Esophagus mucosa (tissue), 1 donor: ENCODE results near the gene CTNNBL1. TPM values are rescaled to one million over a fixed set of nuclear protein-coding genes. Genes with fewer than 3 reads are reported as not detected.

Experiments
- ATAC-seq: fragments of 200-7000 bp; cut with Tn5 transposase; one replicate; pipeline ENCODE4 v1.9.1; 2020
- total RNA-seq: library from RNA; stranded (reverse); gene quantifications from one replicate; pipeline ENCODE4 v1.2.4, GENCODE V29; 2023
- donor health status: DM: yes; HTN: yes; CAD: no.

CTNNBL1 gene
- total RNA-seq, 1 donor from 2014 or later, result 38.7 TPM

- ATAC-seq, result no peak
Measured at GRCh38 chr20:37859406-37860171, 165.8 kb downstream of the CTNNBL1 start.

- ATAC-seq, result no peak
Measured at GRCh38 chr20:37863289-37863688, 169.5 kb downstream of the CTNNBL1 start.

GRCh38 chr20:37864298-37864697 lies 170.5 kb downstream of the CTNNBL1 start:
- ATAC-seq, result no peak

DNA sequence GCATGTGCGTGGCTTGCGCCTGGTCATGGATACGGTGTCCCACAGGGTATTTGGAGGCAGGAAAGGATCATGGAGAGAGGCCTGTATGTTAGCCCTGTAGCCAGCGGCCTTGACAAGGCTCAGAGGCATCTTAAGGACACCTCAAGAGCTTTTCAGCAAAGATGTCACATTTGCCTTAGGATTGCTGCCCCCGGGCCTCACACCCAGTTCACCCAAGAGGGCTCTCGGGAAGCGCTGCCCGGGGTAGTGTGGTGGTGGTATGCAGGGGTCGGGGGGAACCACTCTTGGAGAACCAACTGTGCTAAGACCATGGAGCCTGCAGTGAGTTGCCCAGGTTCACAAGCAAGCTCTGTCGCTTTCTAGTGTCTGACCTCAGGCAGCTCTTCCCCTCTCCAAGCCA lies 172.2 kb downstream of the CTNNBL1 start:
- ATAC-seq, result no peak

DNA sequence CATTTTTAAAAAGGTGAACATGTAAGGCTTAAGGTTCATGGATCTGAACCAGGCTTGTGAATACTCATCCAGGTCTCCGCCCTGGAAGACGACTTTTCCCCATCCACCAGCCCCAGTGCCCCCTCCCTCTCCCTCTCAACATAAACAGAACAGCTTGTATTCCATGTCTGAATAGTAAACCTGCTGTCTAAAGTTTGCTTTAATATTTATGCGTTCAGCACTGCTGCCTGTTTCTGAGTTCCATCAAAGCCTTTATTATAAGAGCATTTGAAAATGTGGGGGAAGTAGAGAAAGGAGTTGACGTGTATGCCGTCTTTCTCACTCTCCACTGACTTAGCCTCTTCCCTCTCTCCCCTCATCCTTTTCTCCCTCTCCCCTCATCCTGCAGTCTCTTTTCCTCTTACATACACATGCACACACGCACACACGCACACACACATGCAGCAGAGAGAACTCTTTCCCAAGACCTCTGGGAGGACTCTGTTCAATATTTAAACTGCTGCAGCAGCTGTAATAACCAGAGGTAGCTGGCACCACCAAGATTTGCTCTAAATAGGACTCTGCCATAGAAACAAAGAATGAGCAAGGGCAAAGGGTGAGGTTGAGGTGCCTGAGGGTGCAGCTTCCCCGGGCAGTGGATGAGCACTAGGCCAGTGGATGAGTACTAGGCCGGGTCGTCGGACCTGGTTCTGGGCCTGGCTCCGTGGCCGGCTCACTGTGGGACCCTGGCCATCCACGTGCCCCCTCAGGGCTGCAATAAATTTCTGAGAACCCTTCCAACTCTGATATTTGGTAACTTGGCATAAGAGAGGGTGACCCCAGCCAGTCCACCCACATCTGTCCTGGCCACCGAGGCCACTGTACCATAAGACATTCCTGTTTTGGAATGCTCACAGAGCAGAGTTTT lies 173.7 kb downstream of the CTNNBL1 start:
- no peak for ATAC-seq

DNA sequence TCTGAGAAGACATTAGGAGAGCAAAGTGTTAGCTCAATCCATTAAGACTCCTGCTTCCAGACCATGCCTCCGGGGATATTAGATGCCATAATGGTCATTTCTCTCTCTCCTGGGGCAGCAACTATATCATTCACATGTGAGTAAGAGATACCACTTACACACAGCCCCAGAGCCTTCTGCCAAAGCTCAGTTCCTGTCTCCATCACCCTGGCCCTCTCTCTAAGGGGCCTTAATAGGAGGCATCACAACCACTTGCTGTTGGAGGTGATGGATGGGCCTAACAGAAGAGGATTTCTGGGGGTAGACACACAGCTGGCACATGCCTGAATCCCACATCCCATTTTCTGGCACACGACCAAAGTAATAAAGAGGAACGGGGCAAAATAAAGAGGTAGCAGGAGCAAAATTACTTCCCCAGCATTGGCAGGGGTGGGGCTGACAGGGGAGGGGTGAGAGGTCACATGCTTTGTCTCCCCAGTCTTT lies 175.1 kb downstream of the CTNNBL1 start:
- ATAC-seq, result no peak

DNA sequence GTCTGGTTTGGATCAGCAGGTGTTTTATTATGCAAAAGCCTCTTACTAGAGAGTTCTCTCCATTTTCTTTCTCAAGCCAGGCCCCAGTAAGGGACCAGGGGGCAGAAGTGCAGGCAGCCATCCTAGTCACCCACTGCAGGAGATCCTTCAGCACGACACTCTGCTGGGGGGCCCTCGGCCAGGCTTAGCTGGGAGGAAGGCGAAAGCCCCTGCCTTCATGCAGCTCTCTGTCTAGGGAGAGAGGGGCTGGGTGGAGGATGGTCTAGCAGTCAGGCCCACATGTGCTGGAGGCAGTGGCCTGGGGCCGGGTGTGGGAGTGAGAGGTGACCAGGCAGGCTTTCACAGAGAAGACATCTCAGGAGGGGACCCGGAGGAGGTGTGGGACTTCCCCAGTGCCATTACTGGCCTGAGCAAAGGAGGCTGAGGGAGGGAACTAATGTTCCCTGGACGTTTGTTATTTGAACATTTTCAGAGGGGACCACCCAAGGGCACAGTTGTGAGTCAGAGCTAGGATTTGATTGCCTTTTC lies 175.6 kb downstream of the CTNNBL1 start:
- no peak for ATAC-seq

DNA sequence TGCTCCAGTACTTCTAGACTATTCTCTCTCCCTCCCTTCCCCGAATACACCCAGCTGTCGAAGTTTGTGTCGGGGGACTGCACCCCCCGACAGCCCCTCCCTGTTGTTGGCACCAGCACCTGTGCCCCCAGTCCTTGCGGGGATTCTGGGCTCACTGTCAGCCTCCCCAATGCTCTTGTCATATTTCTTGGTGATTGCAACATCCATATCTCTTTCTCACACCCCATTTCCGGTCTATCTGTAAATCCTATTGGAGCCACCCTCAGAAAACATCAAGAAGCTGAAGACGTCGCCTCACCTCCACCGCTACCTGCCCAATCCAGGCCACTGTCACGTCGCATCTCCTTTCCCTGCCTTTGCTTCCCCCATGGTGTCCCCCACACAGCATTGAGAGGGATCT lies 176.5 kb downstream of the CTNNBL1 start:
- no peak for ATAC-seq

DNA sequence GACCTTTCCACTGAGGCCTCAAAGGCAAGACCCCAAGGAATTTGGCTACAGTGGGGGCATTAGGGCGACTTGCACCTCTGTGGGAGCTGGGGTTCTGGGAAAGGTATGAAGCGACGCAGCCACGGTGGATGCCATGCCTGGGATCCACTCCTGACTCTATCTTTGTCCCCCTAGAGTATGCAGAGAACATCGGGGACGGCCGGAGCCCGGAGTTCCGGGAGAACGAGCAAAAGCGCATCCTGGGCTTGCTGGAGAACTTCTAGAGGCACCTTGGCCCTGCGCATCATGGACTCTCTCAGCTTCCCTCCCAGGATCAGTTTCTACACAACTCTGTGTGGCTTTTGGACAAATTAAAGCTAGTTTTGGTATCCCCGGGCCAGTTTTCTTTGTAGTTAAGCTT lies 177.9 kb downstream of the CTNNBL1 start:
- ATAC-seq, result no peak

DNA sequence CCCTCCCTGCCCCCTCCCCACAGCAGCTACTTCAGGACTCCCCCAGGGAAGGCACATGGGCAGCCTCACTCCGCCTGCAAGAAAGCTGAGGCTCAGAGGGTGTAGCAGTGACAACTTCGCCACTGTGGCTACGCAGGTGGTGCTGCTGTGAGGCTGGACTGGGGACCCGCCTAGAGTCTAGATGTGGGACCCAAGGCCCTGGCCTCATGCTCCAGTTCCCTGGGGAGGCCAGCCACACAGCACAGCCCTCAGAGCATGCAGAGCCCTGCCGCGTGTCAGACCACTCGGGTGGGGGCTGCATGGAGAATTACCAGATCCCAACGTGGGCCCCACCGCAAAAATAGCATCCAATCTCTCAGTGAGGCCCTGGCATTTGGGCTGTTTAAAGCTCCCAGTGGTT lies 178.3 kb downstream of the CTNNBL1 start:
- no peak for ATAC-seq

DNA sequence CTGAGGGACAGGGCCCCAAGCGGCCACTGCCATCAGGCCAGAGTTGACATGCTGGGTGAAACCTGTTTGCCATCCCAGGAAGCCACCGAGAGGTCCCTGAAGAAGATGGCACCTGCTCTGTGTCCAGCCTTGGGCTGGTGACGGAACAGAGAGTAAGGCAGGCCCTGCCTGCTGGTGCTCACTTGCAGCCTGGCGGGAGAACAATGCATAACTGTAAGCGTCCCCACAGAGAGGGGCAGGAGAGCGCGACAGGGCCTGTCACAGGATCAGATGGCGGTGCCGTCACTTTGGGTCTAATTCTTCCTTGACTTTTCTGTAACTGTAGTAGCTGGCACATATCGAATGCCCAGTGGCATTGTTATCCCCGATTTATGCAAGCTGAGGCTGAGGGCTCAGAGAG lies 180.1 kb downstream of the CTNNBL1 start:
- no peak for ATAC-seq

DNA sequence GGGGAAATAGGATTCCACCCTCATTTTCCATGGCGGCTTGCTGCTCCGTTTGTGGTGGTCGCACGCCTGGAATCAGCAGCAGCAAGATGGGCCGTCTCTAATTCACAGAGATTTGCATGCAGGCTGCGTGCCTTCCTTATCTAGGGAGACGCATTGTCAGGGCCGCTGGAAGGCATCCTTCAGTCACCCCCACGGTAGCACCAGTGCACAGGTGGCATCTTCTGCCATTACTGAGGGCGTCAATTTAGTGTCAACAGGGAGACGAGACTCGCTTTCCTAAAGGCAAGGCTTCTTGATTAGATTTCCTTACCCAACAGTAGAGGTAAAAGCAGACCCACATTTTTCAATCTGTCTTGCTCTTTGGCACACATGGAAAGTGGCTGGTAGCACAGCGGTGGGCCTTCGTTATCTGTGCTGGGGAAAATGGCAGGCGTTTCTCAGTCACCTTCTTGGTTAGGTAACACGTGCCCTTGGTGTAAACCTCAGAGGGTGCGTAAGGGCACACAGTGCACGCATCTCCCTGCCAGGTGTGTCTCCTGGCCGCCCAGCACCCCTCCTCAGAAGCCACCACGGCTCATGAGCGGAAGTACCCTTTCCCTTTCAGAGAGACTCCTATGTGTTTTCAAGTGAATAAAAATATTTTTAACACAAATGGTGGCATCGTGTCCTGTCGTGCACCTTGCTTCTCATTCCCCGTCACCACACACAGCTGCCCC lies 181.8 kb downstream of the CTNNBL1 start:
- no peak for ATAC-seq

DNA sequence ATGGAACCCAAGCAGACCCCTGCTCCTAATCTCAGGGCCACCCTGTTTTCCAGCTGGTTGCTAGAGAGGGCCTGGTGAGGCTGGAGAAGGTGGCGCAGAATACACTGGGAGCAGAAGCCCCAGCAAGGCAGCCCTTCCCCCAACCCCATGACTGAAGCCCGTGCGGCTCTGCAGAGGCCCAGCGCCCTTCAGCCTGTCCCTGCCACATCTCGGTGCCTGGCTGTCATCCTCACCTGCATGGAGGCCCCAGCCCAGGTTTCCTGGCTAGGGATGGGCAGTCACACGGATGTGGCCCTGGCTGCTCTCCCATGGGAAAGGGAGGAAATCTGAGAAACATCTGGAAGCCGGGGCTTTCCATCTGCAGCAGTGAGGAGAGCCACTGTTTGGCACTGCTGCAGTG lies 183.0 kb downstream of the CTNNBL1 start:
- no peak for ATAC-seq

GRCh38 chr20:37877832-37878772 lies 184.3 kb downstream of the CTNNBL1 start:
- ATAC-seq, result no peak

GRCh38 chr20:37878835-37879599 lies 185.2 kb downstream of the CTNNBL1 start:
- no peak for ATAC-seq

- no peak for ATAC-seq
Measured at GRCh38 chr20:37879843-37880242, 186.0 kb downstream of the CTNNBL1 start.

GRCh38 chr20:37880726-37881591 lies 187.1 kb downstream of the CTNNBL1 start:
- peak; percentile 44 for ATAC-seq

DNA sequence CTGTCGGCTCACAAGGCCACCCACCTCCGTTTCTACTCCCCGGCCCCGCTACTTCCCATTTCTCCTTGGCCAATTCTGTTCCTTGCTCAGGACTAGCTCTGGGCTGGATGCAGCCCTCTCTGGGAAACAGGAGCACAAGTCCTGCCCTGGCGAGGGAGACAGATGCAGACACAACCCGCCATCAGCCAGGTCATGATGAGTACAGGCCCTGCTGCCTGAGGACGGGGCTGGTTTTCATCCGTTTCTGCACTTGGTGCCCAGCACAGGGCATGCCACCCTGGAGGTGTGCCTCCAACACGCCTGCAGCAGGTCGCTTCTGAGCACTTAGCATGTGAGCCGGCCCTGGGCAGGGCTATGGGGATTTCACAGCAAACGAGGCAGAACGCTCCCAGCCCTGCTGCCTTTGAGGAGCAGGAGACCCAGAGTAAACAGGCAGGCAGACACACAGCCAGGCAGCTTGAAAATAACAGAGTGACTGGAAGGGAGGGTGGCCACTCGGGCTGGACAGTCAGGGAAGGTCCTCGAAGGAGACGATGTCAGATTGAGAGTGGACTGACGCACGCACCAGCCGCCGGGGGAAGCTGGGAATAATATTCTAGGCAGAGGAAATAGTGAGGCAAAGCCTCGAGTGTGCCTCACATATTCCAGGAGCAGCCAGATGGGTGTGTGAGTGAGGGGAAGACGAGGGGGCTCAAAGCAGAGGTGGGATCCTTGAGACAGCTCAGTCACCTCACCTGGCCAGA lies 187.9 kb downstream of the CTNNBL1 start:
- ATAC-seq, result peak; percentile 10
